ENCODE data around the gene SIL1. TPM values are rescaled to one million over a fixed set of nuclear protein-coding genes. Genes with fewer than 3 reads are reported as not detected.
"Not testable (repeated sequence)": the region's sequence is repeated elsewhere in the genome, so short reads cannot be mapped to it uniquely, and the experiment has no call there.

Gene SIL1
- total RNA-seq, 4 donors from 2014 or later, result 41.4 to 63.1 (median 52.8) TPM

GRCh38 chr5:139037732-139038131 is 160.4 kb downstream of the SIL1 start:
- no peak for DNase-seq (ENCODE audit: low spot score in 2 of 2)
- no peaks in the 10 kb centered on the region for H3K27me3 ChIP-seq
- peaks cover 0 to 37% (median 0%) of the 10 kb centered on the region in 3 donors for H3K36me3 ChIP-seq
- no peaks in the 10 kb centered on the region for H3K9me3 ChIP-seq
- no peaks in the 10 kb centered on the region for H3K4me1 ChIP-seq
- no peak overlapping the region for H3K4me3 ChIP-seq
- H3K27ac ChIP-seq, result no peak overlapping the region
- 85 to 92% methylated on average over 3 of the region's 3 CpGs for WGBS, 2 donors
- no peak for TF ChIP-seq EP300 (IDR thresholded peaks at IDR 0.05)
- TF ChIP-seq POLR2A (IDR thresholded peaks at IDR 0.05), result no peak
- TF ChIP-seq CTCF (IDR thresholded peaks at IDR 0.05), result no peak

GRCh38 chr5:139036332-139036731 is 161.8 kb downstream of the SIL1 start:
- not testable (repeated sequence) for H3K4me3 ChIP-seq; DNase-seq (ENCODE audit: low spot score in 2 of 2); H3K9me3 ChIP-seq; H3K27ac ChIP-seq; H3K27me3 ChIP-seq; H3K4me1 ChIP-seq
- peaks cover 0 to 24% (median 0%) of the 10 kb centered on the region in 3 donors for H3K36me3 ChIP-seq
- WGBS, 2 donors, result 81 to 82% methylated on average over 3 of the region's 3 CpGs

- Histone ChIP-seq H3K27me3 (no peaks in the 10 kb centered on the region), H3K27ac (peak overlapping the region in 1 of 4 donors; percentile 8), H3K4me1 (no peaks in the 10 kb centered on the region), H3K36me3 (peaks cover 0 to 29% (median 0%) of the 10 kb centered on the region in 3 donors), H3K4me3 (no peak overlapping the region), H3K9me3 (no peaks in the 10 kb centered on the region)
- 95 to 96% methylated on average over 2 of the region's 2 CpGs for WGBS, 2 donors
- no peak for DNase-seq (ENCODE audit: low spot score in 2 of 2)
- TF ChIP-seq POLR2A (IDR thresholded peaks at IDR 0.05) (no peak), EP300 (IDR thresholded peaks at IDR 0.05) (no peak), CTCF (IDR thresholded peaks at IDR 0.05) (no peak)
Measured at GRCh38 chr5:139027150-139027549, 171.0 kb downstream of the SIL1 start.

- H3K27ac ChIP-seq, result no peak overlapping the region
- DNase-seq (ENCODE audit: low spot score in 2 of 2), result no peak
- H3K4me1 ChIP-seq, result no peaks in the 10 kb centered on the region
- H3K4me3 ChIP-seq, result no peak overlapping the region
- no peaks in the 10 kb centered on the region for H3K9me3 ChIP-seq
- H3K27me3 ChIP-seq, result no peaks in the 10 kb centered on the region
- 54 to 66% methylated on average over 2 of the region's 2 CpGs for WGBS, 2 donors
- TF ChIP-seq CTCF (IDR thresholded peaks at IDR 0.05), result no peak
- TF ChIP-seq EP300 (IDR thresholded peaks at IDR 0.05), result no peak
- no peak for TF ChIP-seq POLR2A (IDR thresholded peaks at IDR 0.05)
- peaks cover 0 to 38% (median 0%) of the 10 kb centered on the region in 3 donors for H3K36me3 ChIP-seq
Measured at GRCh38 chr5:139025651-139026050, 172.5 kb downstream of the SIL1 start.

GRCh38 chr5:139023286-139023685 is 174.9 kb downstream of the SIL1 start:
- Histone ChIP-seq H3K4me1 (no peaks in the 10 kb centered on the region), H3K27ac (no peak overlapping the region), H3K9me3 (no peaks in the 10 kb centered on the region), H3K27me3 (no peaks in the 10 kb centered on the region), H3K4me3 (no peak overlapping the region), H3K36me3 (peaks cover 0 to 61% (median 0%) of the 10 kb centered on the region in 3 donors)
- WGBS, 2 donors, result 87 to 89% methylated on average over 8 of the region's 8 CpGs
- no peak for TF ChIP-seq EP300 (IDR thresholded peaks at IDR 0.05)
- TF ChIP-seq CTCF (IDR thresholded peaks at IDR 0.05), result no peak
- TF ChIP-seq POLR2A (IDR thresholded peaks at IDR 0.05), result no peak
- no peak for DNase-seq (ENCODE audit: low spot score in 2 of 2)

GRCh38 chr5:139022528-139022927 is 175.6 kb downstream of the SIL1 start:
- no peak overlapping the region for H3K4me3 ChIP-seq
- H3K27ac ChIP-seq, result peak overlapping the region in 1 of 4 donors; percentile 16

More at GRCh38 chr5:139022528-139022927, 175.6 kb downstream of the SIL1 start:
- Histone ChIP-seq H3K36me3 (peaks cover 0 to 68% (median 0%) of the 10 kb centered on the region in 3 donors), H3K4me1 (no peaks in the 10 kb centered on the region), H3K27me3 (no peaks in the 10 kb centered on the region), H3K9me3 (no peaks in the 10 kb centered on the region)
- WGBS, 2 donors, result 68 to 77% methylated on average over 1 of the region's 1 CpG
- TF ChIP-seq EP300 (IDR thresholded peaks at IDR 0.05) (no peak), CTCF (IDR thresholded peaks at IDR 0.05) (no peak), POLR2A (IDR thresholded peaks at IDR 0.05) (no peak)
- no peak for DNase-seq (ENCODE audit: low spot score in 2 of 2)
